Neural progenitor cell (in vitro differentiated cells): ENCODE data around the gene PEBP1.

Experiments
- CTCF ChIP-seq: fragments of 200-600 bp; sonication (generic); IDR thresholded peaks from 2 replicates; pipeline ENCODE4 v1.5.1; 2017; ENCODE audit warnings: antibody characterized with exemption, mild to moderate bottlenecking
- EZH2 ChIP-seq: fragments of 200-600 bp; sonication (generic); IDR thresholded peaks from 2 replicates; pipeline ENCODE4 v1.6.1; 2017; ENCODE audit warnings: antibody characterized with exemption, mild to moderate bottlenecking, moderate library complexity
- EZH2phosphoT487 ChIP-seq: fragments of 200-600 bp; sonication (generic); IDR thresholded peaks from 2 replicates; pipeline ENCODE4 v1.6.1; 2017; ENCODE audit warnings: antibody characterized with exemption

DNA sequence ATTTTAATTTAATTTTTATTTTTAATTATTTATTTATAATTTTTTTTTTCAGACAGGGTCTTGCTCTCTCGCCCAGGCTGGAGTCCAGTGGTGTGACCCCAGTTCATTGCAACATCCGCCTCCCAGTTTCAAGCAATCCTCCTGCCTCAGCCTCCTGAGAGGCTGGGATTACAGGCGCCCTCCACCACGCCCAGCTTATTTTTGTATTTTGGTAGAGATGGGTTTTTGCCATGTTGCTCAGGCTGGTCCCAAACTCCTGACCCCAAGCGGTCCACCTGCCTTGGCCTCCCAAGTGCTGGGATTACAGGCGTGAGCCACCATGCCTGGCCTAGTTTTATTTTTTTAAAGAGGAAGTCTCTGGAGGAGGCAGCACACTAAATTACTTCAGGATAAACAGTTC lies 13.7 kb upstream of the PEBP1 start:
- TF ChIP-seq CTCF, result no peak
- TF ChIP-seq EZH2phosphoT487, result no peak
- no peak for TF ChIP-seq EZH2
